Epithelial cell of alveolus of lung (primary cell): ENCODE measurements around the gene ZNF117. TPM values are rescaled to one million over a fixed set of nuclear protein-coding genes. Genes with fewer than 3 reads are reported as not detected.

Experiments
- total RNA-seq: library from RNA; depleted of rRNA; stranded (reverse); fragments of >200 nt; gene quantifications from 2 replicates; pipeline ENCODE4 v1.2.1, GENCODE V29; 2015

ZNF117 gene
- total RNA-seq: 0.52 and 3.4 TPM in 2 replicates

GRCh38 chr7:64990936-64991335, at the start of gene ZNF117:
Gene ZNF117 (minus strand): TSS chr7:64991036.

DNA sequence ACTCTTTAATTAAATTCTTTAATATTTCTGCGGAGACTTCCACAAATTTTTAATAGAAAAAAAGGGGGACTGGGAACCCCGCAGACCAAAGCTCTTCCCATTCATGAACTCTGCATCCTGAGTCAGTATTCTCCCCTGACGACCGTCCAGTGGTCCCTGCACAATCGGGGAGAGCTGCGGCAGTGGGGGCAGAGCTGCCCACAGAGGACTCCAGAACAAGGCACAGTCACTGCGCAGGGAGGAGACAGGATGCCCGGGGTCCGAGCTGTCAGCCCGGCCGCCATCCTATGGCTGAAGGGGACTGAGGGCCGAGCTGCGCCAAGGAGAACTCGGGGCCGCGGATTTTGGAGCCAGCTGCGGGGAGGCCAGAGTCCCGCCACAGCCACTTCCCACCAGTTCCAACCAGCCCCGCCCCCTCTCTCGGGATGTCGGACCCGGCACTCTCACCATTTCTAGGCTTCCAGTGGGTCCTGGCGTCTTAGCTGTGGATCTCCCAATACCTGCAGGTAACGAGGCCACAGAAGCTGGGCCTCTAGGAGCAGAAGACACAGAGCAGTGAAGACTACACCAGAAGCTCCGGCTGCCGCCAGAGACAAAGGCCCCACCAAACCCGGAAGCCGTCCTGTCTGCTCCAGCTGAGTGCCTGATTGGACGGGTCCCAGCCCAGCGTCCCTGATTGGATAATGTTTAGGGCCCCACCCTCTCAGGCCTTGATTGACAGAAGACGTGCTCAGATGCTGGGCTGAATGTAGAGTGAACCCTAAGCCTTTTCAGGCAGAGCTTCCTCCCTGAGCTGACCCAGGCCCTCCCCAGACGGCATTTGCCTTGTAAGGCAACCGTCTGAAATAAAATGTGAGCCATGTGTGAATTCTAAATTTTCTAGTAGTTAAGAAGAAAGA, 15.5 kb upstream of the ZNF117 start, which contains the start of gene ERV3-1:
Gene ERV3-1 (minus strand): TSS at position 594 of the 899 bp plus-strand sequence. CDS start 13,661 bp downstream, outside the sequence.

Other genes starting within 250 kb of the ZNF117 start
- gene ZNF138, start 196.6 kb downstream of the ZNF117 start, total RNA-seq: 4.8 and 8.5 TPM in 2 replicates
- 2.5 and 2.6 TPM in 2 replicates for gene ZNF273, start 87.8 kb downstream of the ZNF117 start, total RNA-seq
- gene ERV3-1, start 15.7 kb upstream of the ZNF117 start, total RNA-seq: 1.4 and 3.9 TPM in 2 replicates